BE2C (cell line): ENCODE measurements around the gene TDRD1.

Experiments used
- DNase-seq: peaks from one replicate; pipeline ENCODE4 v3.0.0-alpha.2; 2020
- H3K27me3 ChIP-seq: fragments of 250-450 bp; sonication (Bioruptor Pico); 2 replicates; pipeline ENCODE4 v1.5.1; 2020; ENCODE audit warnings: mild to moderate bottlenecking
- H3K36me3 ChIP-seq: fragments of 250-450 bp; sonication (Bioruptor Pico); 2 replicates; pipeline ENCODE4 v1.5.1; 2020; ENCODE audit warnings: mild to moderate bottlenecking
- H3K4me1 ChIP-seq: fragments of 250-450 bp; sonication (Bioruptor Pico); 2 replicates; pipeline ENCODE4 v1.5.1; 2020
- H3K4me3 ChIP-seq: 2 replicates; pipeline ENCODE4 v1.5.1; 2011; ENCODE audit warnings: low read depth, low read length
- H3K9me3 ChIP-seq: fragments of 250-450 bp; sonication (Bioruptor Pico); 2 replicates; pipeline ENCODE4 v1.5.1; 2020
- CTCF ChIP-seq: IDR thresholded peaks from 2 replicates; pipeline ENCODE4 v1.5.1; 2012; ENCODE audit warnings: mild to moderate bottlenecking, low read depth, low read length

TDRD1 gene

GRCh38 chr10:114180937-114181336, 1.8 kb downstream of the TDRD1 start:
- H3K4me1 ChIP-seq, result no peaks in the 10 kb centered on the region
- H3K27me3 ChIP-seq, result no peaks in the 10 kb centered on the region
- no peak for TF ChIP-seq CTCF
- H3K9me3 ChIP-seq, result no peaks in the 10 kb centered on the region
- no peak for DNase-seq
- peak overlapping the region; percentile 56; the same call in 1 of the 2 replicates for H3K4me3 ChIP-seq
- no peaks in the 10 kb centered on the region for H3K36me3 ChIP-seq

GRCh38 chr10:114181971-114182370, 2.8 kb downstream of the TDRD1 start:
- no peaks in the 10 kb centered on the region for H3K9me3 ChIP-seq
- no peaks in the 10 kb centered on the region for H3K27me3 ChIP-seq
- H3K4me1 ChIP-seq, result no peaks in the 10 kb centered on the region
- TF ChIP-seq CTCF, result no peak
- H3K4me3 ChIP-seq, result 0 out of 2 replicates have a peak overlapping the region, but pooled peaks have one; percentile 6
- DNase-seq, result no peak
- H3K36me3 ChIP-seq, result no peaks in the 10 kb centered on the region

GRCh38 chr10:114183563-114183962, 4.4 kb downstream of the TDRD1 start:
- no peaks in the 10 kb centered on the region for H3K4me1 ChIP-seq
- no peaks in the 10 kb centered on the region for H3K36me3 ChIP-seq
- H3K27me3 ChIP-seq, result no peaks in the 10 kb centered on the region
- H3K4me3 ChIP-seq, result no peak overlapping the region
- no peaks in the 10 kb centered on the region for H3K9me3 ChIP-seq
- no peak for TF ChIP-seq CTCF
- no peak for DNase-seq

GRCh38 chr10:114184276-114184675, 5.1 kb downstream of the TDRD1 start:
- Histone ChIP-seq H3K4me3 (no peak overlapping the region), H3K9me3 (no peaks in the 10 kb centered on the region), H3K36me3 (no peaks in the 10 kb centered on the region), H3K27me3 (no peaks in the 10 kb centered on the region), H3K4me1 (no peaks in the 10 kb centered on the region)
- TF ChIP-seq CTCF, result no peak
- no peak for DNase-seq

- no peak for TF ChIP-seq CTCF
- H3K36me3 ChIP-seq, result peaks cover 4% of the 10 kb centered on the region; the same call in 1 of the 2 replicates
- no peaks in the 10 kb centered on the region for H3K4me1 ChIP-seq
- H3K27me3 ChIP-seq, result no peaks in the 10 kb centered on the region
- no peak overlapping the region for H3K4me3 ChIP-seq
- DNase-seq, result no peak
- no peaks in the 10 kb centered on the region for H3K9me3 ChIP-seq
Observed at GRCh38 chr10:114188001-114188400, 8.8 kb downstream of the TDRD1 start.

- no peak for TF ChIP-seq CTCF
Observed at GRCh38 chr10:114188900-114189299, 9.7 kb downstream of the TDRD1 start.

More at GRCh38 chr10:114188900-114189299, 9.7 kb downstream of the TDRD1 start:
- H3K9me3 ChIP-seq, result no peaks in the 10 kb centered on the region
- no peak for DNase-seq
- 0 out of 2 replicates have a peak, but pooled peaks cover 3% of the 10 kb centered on the region for H3K27me3 ChIP-seq
- peaks cover 4% of the 10 kb centered on the region; the same call in 1 of the 2 replicates for H3K36me3 ChIP-seq
- no peak overlapping the region for H3K4me3 ChIP-seq
- no peaks in the 10 kb centered on the region for H3K4me1 ChIP-seq
